Adrenal gland (tissue), 12 donors: ENCODE data around the gene MRPS27. TPM values are rescaled to one million over a fixed set of nuclear protein-coding genes. Genes with fewer than 3 reads are reported as not detected.
A peak's percentile ranks its signal among the peaks of the same experiment; 100 is the strongest.

Experiments
- DNase-seq, 7 donors: peaks; one replicate each; pipeline ENCODE4 v3.0.0-alpha.2; 2019 to 2020
- H3K27ac ChIP-seq, 5 donors: fragments of 200-600 bp; sonication (generic) in 4 of 5; 1 replicate in 3 of 5; 2 replicates in 2 of 5; pipeline versions ENCODE4 v1.5.1 to v1.8.0; 2016 to 2020; ENCODE audit warnings: mild to moderate bottlenecking in 1 of 5
- H3K27me3 ChIP-seq: fragments of 200-600 bp; 2 replicates; pipeline ENCODE4 v1.8.0; 2021
- H3K36me3 ChIP-seq, 2 donors: fragments of 200-600 bp; replicated peaks in 1 of 2; 1 replicate in 1 of 2; 2 replicates in 1 of 2; pipeline versions ENCODE4 v1.5.1 to v1.8.0; 2018 to 2022
- H3K4me1 ChIP-seq, 2 donors: fragments of 200-600 bp; replicated peaks in 1 of 2; 1 replicate in 1 of 2; 2 replicates in 1 of 2; pipeline versions ENCODE4 v1.5.1 to v1.8.0; 2018 to 2021
- H3K4me3 ChIP-seq, 4 donors: fragments of 200-600 bp; sonication (generic) in 3 of 4; one replicate each; pipeline ENCODE4 v1.5.1; 2016 to 2018
- H3K9me3 ChIP-seq, 3 donors: fragments of 200-600 bp; sonication (generic) in 1 of 3; replicated peaks in 1 of 3; 1 replicate in 2 of 3; 2 replicates in 1 of 3; pipeline versions ENCODE4 v1.5.1 to v1.8.0; 2016 to 2021
- POLR2A ChIP-seq, 2 donors: fragments of 450-650 bp; IDR thresholded peaks; one replicate each; pipeline ENCODE4 v1.6.1; 2017; ENCODE audit warnings: antibody characterized with exemption in 2 of 2, mild to moderate bottlenecking in 2 of 2, moderate library complexity in 1 of 2
- WGBS, 4 donors: extraction: QIAGEN DNeasy Blood & Tissue Kit in 2 of 4; methylation state at CpG; one replicate each; pipeline versions ENCODE4 v1.1.5 to v1.1.7; 2013 to 2017; 5-methylcytosine and 5-hydroxymethylcytosine counted together
- intact Hi-C, 2 donors: fragments of 100-400 bp; cut with DNase I; formaldehyde crosslinking; loops; one replicate each; pipeline versions ENCODE4 v1.14.1 to v1.15.0; 2022 to 2023
- polyA plus RNA-seq, 3 donors: library from polyadenylated mRNA; stranded (reverse); fragments of 200-250 nt in 2 of 3; fragments of 350-450 nt in 1 of 3; fragmentation: Illumina TruSeq in 1 of 3; extraction: RNeasy Lipid Tissue Mini Kit (QIAGEN cat#74804) in 1 of 3; gene quantifications; one replicate each; pipeline ENCODE4 v1.2.3, GENCODE V29; 2013 to 2014
- total RNA-seq, 9 donors: library from RNA; depleted of rRNA in 4 of 9; stranded (reverse); fragments of >200 nt in 4 of 9; fragments of 120-200 nt in 1 of 9; fragmentation: NEBNext Ultra II Directional in 1 of 9; extraction: Animal tissue kit (Norgen Biotek cat#: 25700) in 1 of 9; gene quantifications; one replicate each; pipeline versions ENCODE4 v1.1.0 to v1.2.4, GENCODE V29; 2013 to 2023
- TF ChIP-seq, protein P1 (sequence below), 6 experiments: fragments of 450-650 bp in 4 of 6; fragments of 200-600 bp in 2 of 6; sonication (generic) in 1 of 6; IDR thresholded peaks; 1 replicate in 5 of 6; 2 replicates in 1 of 6; pipeline versions ENCODE4 v1.5.1 to v1.8.0; 2016 to 2021; ENCODE audit warnings: antibody characterized with exemption in 6 of 6, mild to moderate bottlenecking in 2 of 6, moderate library complexity in 1 of 6
- donor health status: healthy with polysubstance abuse.
- donor health status: Bipolar disorder and iron deficiency.
- donor health status: DM: yes; HTN: yes; CAD: no.
- donor health status: DM: no; HTN: no; CAD: no.
- donor health status: DM: no; HTN: no; CAD: no.
- donor health status: DM: yes; HTN: yes; CAD: no.

Gene MRPS27
- total and polyA plus RNA-seq, 12 donors, result 20.8 to 92.8 (median 67.3) TPM

- Histone ChIP-seq H3K36me3 (peaks cover 0 to 18% of the 10 kb centered on the region in 2 donors), H3K27ac (no peak overlapping the region), H3K27me3 (no peaks in the 10 kb centered on the region), H3K4me1 (no peaks in the 10 kb centered on the region), H3K4me3 (no peak overlapping the region), H3K9me3 (no peaks in the 10 kb centered on the region)
- 73 to 76% (median 75%) methylated on average over 5 of the region's 5 CpGs for WGBS, 4 donors
- TF ChIP-seq, protein P1, sequence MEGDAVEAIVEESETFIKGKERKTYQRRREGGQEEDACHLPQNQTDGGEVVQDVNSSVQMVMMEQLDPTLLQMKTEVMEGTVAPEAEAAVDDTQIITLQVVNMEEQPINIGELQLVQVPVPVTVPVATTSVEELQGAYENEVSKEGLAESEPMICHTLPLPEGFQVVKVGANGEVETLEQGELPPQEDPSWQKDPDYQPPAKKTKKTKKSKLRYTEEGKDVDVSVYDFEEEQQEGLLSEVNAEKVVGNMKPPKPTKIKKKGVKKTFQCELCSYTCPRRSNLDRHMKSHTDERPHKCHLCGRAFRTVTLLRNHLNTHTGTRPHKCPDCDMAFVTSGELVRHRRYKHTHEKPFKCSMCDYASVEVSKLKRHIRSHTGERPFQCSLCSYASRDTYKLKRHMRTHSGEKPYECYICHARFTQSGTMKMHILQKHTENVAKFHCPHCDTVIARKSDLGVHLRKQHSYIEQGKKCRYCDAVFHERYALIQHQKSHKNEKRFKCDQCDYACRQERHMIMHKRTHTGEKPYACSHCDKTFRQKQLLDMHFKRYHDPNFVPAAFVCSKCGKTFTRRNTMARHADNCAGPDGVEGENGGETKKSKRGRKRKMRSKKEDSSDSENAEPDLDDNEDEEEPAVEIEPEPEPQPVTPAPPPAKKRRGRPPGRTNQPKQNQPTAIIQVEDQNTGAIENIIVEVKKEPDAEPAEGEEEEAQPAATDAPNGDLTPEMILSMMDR (IDR thresholded peaks at IDR 0.05), result peak in 4 of 6 experiments; percentile 26 to 44 (median 40)
- no peak for TF ChIP-seq POLR2A (IDR thresholded peaks at IDR 0.05)
- intact Hi-C loops, result no loop called here
- peak in 5 of 7 donors; percentile 22 to 68 (median 32) for DNase-seq
These were observed 35.8 kb upstream of the MRPS27 start for GRCh38 chr5:72355706-72356299.

GRCh38 chr5:72353046-72353445 lies 33.0 kb upstream of the MRPS27 start:
- H3K4me3 ChIP-seq, result no peak overlapping the region
- intact Hi-C loops, result no loop called here
- H3K36me3 ChIP-seq, result no peaks in the 10 kb centered on the region
- no peaks in the 10 kb centered on the region for H3K9me3 ChIP-seq
- H3K27me3 ChIP-seq, result no peaks in the 10 kb centered on the region
- DNase-seq, result no peak
- no peak overlapping the region for H3K27ac ChIP-seq
- TF ChIP-seq, protein P1 (IDR thresholded peaks at IDR 0.05), result no peak
- TF ChIP-seq POLR2A (IDR thresholded peaks at IDR 0.05), result no peak
- H3K4me1 ChIP-seq, result no peaks in the 10 kb centered on the region

DNA sequence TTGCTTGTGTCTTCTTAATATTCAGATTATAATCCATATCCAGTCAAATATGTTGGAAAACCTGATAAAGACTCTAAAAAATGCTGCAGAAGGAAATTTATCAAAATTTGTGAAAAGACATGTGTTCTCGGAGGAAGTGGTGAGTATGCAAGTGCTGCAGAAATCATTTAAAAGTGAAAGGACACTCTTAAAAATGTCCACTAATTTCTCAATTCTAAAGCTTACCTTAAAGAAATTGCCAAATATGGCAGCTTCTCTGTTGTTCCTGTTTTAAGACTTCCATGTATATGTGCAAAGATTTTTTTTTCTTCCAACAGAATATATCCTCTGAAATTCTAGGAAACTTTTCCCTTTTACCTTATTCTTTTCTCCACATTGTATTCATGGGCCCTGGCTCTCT lies 32.6 kb upstream of the MRPS27 start:
- Histone ChIP-seq H3K27me3 (no peaks in the 10 kb centered on the region), H3K4me3 (no peak overlapping the region), H3K36me3 (no peaks in the 10 kb centered on the region), H3K9me3 (no peaks in the 10 kb centered on the region), H3K4me1 (no peaks in the 10 kb centered on the region), H3K27ac (no peak overlapping the region)
- WGBS, 4 donors, result 89 to 97% (median 93%) methylated on average over 1 of the region's 1 CpG
- intact Hi-C loops, result no loop called here
- no peak for DNase-seq
- no peak for TF ChIP-seq POLR2A (IDR thresholded peaks at IDR 0.05)
- TF ChIP-seq, protein P1 (IDR thresholded peaks at IDR 0.05), result no peak

DNA sequence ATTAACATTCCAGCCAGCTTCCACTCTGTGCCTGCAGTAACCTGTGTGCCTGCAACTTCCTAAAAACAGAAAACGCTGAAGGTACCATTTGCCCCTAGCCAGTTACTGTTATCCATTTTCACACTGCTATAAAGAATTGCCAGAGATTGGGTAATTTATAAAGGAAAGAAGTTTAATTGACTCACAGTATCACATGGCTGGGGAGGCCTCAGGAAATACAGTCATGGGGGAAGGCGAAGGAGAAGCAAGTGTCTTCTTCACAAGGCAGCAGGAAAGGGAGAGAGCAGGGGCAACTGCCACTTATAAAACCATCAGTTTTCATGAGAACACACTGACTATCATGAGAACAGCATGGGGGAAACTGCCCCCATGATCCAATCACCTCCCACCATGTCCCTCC lies 31.3 kb upstream of the MRPS27 start:
- 82 to 97% (median 89%) methylated on average over 2 of the region's 2 CpGs for WGBS, 4 donors
- no peak for TF ChIP-seq POLR2A (IDR thresholded peaks at IDR 0.05)
- TF ChIP-seq, protein P1 (IDR thresholded peaks at IDR 0.05), result no peak
- no peak for DNase-seq
- H3K4me3 ChIP-seq, result no peak overlapping the region
- H3K9me3 ChIP-seq, result no peaks in the 10 kb centered on the region
- H3K27ac ChIP-seq, result no peak overlapping the region
- no peaks in the 10 kb centered on the region for H3K27me3 ChIP-seq
- H3K36me3 ChIP-seq, result no peaks in the 10 kb centered on the region
- no peaks in the 10 kb centered on the region for H3K4me1 ChIP-seq
- intact Hi-C loops, result no loop called here
